Peyer's patch (tissue), 4 donors: ENCODE measurements around the gene NDUFAF8.

Experiments
- POLR2A ChIP-seq, 2 donors: fragments of 450-650 bp; IDR thresholded peaks; one replicate each; pipeline ENCODE4 v1.5.1; 2017; ENCODE audit warnings: antibody characterized with exemption in 2 of 2, mild to moderate bottlenecking in 2 of 2, moderate library complexity in 2 of 2
- TF ChIP-seq, protein P1 (sequence below), 6 experiments: fragments of 450-650 bp in 4 of 6; fragments of 200-600 bp in 2 of 6; sonication (generic) in 1 of 6; IDR thresholded peaks; one replicate each; pipeline ENCODE4 v1.5.1; 2017 to 2019; ENCODE audit warnings: antibody characterized with exemption in 6 of 6, mild to moderate bottlenecking in 3 of 6, moderate library complexity in 1 of 6

DNA sequence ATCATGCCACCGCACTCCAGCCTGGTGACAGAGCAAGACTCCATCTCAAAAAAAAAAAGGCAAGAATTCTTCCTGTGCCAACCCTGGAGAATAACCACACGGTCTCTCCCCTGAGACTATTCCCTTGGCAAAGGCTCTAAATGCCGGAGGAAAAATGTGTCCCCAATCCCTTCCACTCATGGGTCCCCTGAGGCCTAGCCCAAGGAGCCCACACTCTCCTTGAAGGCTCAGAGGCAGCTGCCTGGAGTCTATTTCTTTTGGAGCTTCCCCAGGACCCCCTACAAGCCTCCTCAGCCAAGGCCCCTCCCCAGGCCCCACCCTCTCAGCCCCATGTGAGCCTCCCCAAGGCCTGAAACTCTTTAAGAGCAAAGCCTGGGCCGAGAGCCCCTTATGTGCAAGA is 33.0 kb upstream of the NDUFAF8 start:
- no peak for TF ChIP-seq POLR2A (IDR thresholded peaks at IDR 0.05)
- TF ChIP-seq, protein P1, sequence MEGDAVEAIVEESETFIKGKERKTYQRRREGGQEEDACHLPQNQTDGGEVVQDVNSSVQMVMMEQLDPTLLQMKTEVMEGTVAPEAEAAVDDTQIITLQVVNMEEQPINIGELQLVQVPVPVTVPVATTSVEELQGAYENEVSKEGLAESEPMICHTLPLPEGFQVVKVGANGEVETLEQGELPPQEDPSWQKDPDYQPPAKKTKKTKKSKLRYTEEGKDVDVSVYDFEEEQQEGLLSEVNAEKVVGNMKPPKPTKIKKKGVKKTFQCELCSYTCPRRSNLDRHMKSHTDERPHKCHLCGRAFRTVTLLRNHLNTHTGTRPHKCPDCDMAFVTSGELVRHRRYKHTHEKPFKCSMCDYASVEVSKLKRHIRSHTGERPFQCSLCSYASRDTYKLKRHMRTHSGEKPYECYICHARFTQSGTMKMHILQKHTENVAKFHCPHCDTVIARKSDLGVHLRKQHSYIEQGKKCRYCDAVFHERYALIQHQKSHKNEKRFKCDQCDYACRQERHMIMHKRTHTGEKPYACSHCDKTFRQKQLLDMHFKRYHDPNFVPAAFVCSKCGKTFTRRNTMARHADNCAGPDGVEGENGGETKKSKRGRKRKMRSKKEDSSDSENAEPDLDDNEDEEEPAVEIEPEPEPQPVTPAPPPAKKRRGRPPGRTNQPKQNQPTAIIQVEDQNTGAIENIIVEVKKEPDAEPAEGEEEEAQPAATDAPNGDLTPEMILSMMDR (IDR thresholded peaks at IDR 0.05): no peak
